ENCODE data around the gene KIF20A. TPM values are rescaled to one million over a fixed set of nuclear protein-coding genes. Genes with fewer than 3 reads are reported as not detected.
"Not testable (repeated sequence)": the region's sequence is repeated elsewhere in the genome, so short reads cannot be mapped to it uniquely, and the experiment has no call there.

Gene KIF20A
- total RNA-seq, 1 donor from 2014 or later, result 4.1 TPM

- FAIRE-seq (no peak), DNase-seq (ENCODE audit: low spot score in 2 of 2) (no peak)
Measured at GRCh38 chr5:138180841-138181240, 1.9 kb downstream of the KIF20A start.

DNA sequence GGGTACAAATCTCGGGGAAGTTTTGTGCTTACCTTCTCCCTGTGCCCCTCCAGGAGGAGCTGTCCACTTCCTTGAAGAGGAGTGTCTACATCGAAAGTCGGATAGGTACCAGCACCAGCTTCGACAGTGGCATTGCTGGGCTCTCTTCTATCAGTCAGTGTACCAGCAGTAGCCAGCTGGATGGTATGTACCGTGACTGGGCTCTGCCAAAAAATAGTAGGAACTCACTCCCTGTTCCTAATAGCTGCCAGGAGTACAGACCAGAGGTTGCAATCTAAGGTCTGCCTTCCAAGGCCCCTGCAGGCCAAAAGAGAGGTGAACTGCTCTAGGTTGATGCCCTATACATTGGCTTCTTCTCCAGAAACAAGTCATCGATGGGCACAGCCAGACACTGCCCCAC, 3.9 kb downstream of the KIF20A start:
- DNase-seq (ENCODE audit: low spot score in 2 of 2) (no peak), FAIRE-seq (no peak)

DNA sequence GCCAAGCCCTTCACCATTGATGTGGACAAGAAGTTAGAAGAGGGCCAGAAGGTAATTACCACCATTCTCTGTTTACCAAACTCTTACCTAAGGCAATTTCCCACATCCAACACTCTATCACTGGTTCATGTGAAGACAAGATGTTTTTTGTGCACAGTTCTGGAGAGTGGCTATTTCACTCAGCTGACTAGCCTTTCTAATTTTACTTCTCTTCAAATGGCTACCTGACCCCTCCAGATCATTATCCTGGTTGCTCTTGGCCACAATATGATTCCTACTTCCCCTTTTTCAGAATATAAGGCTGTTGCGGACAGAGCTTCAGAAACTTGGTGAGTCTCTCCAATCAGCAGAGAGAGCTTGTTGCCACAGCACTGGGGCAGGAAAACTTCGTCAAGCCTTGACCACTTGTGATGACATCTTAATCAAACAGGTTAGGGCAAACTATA, 7.1 kb downstream of the KIF20A start:
- DNase-seq (ENCODE audit: low spot score in 2 of 2), result no peak

DNA sequence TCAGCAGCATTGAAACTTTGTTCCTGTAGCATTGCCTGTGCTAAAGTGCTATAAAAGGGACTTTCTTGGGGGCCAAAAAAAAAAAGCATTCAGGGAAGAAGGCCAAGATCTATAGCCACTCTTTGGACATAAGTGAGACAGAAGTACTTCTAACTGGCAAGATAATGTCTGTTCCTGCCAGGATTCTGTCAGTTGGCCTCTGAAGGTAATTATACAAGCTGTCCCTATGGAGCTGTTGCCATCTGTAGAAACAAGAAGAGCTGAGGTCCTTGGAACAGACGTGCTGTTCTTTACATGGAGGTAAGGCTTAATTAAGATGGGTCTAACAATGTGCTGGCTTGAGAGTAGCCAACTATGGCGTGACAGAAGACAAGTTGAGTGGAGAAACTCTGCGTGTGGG, 9.7 kb downstream of the KIF20A start:
- FAIRE-seq (no peak), DNase-seq (ENCODE audit: low spot score in 2 of 2) (no peak)

More for the DNA sequence above, 7.1 kb downstream of the KIF20A start:
- FAIRE-seq, result no peak

- no peak for FAIRE-seq
- no peak for DNase-seq (ENCODE audit: low spot score in 2 of 2)
Measured at GRCh38 chr5:138192826-138193225, 13.9 kb downstream of the KIF20A start.

DNA sequence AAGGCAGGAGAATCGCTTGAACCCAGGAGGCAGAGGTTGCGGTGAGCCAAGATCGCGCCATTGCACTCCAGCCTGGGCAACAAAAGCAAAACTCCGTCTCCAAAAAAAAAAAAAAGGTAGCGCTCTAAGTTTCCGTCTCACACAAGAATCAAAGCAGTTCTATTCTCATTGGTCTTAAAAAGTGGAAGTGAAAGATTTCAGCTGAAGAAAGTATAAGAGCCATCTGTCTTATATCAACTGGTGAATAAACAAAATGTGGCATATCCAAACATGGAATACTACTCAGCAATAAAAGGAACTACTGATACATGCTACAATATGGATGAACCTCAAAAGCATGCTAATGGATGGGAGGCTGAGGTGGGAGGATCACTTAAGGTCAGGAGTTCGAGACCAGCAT, 14.9 kb downstream of the KIF20A start:
- FAIRE-seq; DNase-seq (ENCODE audit: low spot score in 2 of 2): not testable (repeated sequence)

GRCh38 chr5:138210985-138211384, 32.1 kb downstream of the KIF20A start:
- no peak for FAIRE-seq
- no peak for DNase-seq (ENCODE audit: low spot score in 2 of 2)

- no peak for FAIRE-seq
- DNase-seq (ENCODE audit: low spot score in 2 of 2), result peak in 1 of 2 donors; percentile 18
Measured at GRCh38 chr5:138212828-138213160, 33.9 kb downstream of the KIF20A start.

GRCh38 chr5:138213161-138214029, 34.5 kb downstream of the KIF20A start, which contains the start of gene CDC23:
CDC23 (minus strand) TSS chr5:138213323; CDS start chr5:138213312, 11 bp downstream.
- FAIRE-seq (peak; percentile 99), DNase-seq (ENCODE audit: low spot score in 2 of 2) (peak; percentile 91 to 97)

DNA sequence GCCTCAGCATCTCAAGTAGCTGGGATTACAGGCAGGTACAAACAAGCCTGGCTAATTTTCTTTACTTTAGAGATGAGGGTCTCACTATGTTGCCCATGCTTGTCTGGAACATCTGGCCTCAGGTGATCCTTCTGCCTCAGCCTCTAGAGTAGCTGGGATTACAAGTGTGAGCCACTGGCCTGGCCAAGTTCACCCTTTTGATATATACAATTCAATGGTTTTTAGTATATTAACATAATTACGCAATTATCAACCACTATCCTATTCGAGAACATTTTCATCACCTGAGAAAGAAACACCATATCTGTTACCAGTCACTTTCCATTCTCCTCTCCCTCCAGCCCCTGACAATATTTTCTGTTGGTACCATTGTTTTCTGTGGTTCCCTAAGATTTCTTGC, 37.9 kb downstream of the KIF20A start:
- FAIRE-seq (no peak), DNase-seq (ENCODE audit: low spot score in 2 of 2) (no peak)

DNA sequence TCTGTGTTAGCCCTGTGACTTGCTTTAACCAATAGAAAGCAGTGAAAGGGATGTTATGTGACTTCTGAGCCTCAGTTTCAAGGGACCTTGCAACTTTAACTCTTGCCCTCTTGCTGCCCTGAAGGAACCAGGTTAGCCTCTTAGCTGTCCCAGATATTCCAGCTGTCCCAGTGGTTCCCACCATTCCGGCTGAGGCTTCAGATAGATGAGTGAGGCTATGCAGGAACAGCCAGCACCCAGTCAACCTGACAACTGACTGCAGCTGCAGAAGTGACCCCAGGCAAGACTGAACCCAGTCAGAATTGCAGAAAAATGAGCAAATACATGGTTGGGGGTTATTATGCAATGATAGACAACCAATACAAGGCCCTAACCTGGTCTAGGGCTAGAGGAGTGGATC, 44.6 kb downstream of the KIF20A start:
- FAIRE-seq (no peak), DNase-seq (ENCODE audit: low spot score in 2 of 2) (no peak)

- DNase-seq (ENCODE audit: low spot score in 2 of 2) (no peak), FAIRE-seq (no peak)
Measured at GRCh38 chr5:138224712-138225111, 45.8 kb downstream of the KIF20A start.

GRCh38 chr5:138226910-138227309, 48.0 kb downstream of the KIF20A start:
- DNase-seq (ENCODE audit: low spot score in 2 of 2), result no peak
- FAIRE-seq, result no peak

- no peak for FAIRE-seq
- DNase-seq (ENCODE audit: low spot score in 2 of 2), result no peak
Measured at GRCh38 chr5:138229387-138229786, 50.5 kb downstream of the KIF20A start.

DNA sequence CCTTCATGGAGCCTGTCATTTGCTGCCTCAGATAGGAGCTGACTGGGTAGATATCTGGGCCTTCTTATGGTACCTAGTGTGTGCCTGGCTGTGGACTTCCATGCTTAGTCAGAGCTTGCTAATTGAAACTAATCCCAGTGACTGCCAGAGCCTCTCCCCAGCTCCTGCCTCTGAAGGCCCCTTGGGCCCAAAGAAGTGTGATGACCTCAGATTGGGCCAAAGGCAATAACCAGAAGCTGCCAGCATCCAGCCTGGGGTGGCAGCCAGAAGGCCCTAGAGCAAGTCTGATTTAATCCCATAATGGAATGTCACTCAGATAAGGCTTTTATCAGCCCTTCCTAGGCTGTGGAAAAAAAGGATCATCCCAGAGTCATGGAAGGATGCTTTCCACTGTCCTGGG, 51.3 kb downstream of the KIF20A start:
- FAIRE-seq, result no peak
- DNase-seq (ENCODE audit: low spot score in 2 of 2), result no peak

DNA sequence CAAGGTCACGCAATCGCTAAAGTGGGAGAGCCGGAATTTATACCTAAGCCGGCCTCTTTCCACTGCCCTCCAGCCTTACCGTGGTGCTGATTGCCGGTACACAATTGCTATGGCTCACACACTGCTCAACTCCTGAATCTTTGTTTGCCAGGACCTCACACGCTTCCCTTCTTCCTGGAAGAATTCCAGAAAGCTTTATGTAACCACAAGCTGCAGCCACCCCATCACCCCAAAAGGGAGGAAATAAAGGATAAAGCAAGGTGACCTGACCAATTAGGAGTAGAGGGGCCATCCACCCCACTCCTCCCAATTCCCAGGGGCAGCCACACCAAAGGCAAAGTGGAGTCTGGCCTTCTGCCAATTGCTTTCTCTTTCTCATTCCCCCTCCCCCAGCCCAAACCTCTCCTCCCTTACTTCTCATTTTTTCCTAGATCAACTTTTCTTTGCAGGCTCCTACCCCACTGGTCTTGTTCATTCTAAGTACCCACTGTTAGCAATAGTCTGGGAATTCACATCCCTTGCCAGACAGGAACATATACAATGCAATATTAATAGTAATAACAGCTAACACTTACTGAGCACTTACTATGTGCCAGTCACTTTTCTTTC, 52.2 kb downstream of the KIF20A start:
- DNase-seq (ENCODE audit: low spot score in 2 of 2) (no peak), FAIRE-seq (no peak)

DNA sequence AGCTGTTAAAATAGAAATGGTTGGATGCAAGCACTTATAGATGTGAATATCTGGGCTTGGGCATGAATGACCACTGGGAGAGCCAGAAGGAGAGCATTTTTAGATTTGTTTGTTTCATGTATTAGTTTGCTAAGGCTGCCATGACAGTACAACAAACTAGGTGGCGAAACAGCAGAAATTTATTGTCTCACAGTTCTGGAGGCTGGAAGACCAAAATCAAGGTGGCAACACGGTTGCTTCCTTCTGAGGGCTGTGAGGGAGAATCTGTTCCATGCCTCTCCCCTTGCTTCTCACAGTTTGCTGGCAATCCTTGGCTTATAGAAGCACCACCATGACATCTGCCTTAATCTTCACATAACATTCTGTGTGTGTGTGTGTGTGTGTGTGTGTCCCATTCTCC, 54.4 kb downstream of the KIF20A start:
- DNase-seq (ENCODE audit: low spot score in 2 of 2), result no peak
- no peak for FAIRE-seq

- DNase-seq (ENCODE audit: low spot score in 2 of 2) (no peak), FAIRE-seq (no peak)
Measured at GRCh38 chr5:138234651-138235050, 55.7 kb downstream of the KIF20A start.
